Stromal cell of bone marrow (primary cell): ENCODE results near the gene CD300LF.

Source experiments
- DNase-seq: peaks from one replicate; pipeline ENCODE4 v3.0.0-alpha.2; 2012; ENCODE audit warnings: low read depth

CD300LF gene

DNA sequence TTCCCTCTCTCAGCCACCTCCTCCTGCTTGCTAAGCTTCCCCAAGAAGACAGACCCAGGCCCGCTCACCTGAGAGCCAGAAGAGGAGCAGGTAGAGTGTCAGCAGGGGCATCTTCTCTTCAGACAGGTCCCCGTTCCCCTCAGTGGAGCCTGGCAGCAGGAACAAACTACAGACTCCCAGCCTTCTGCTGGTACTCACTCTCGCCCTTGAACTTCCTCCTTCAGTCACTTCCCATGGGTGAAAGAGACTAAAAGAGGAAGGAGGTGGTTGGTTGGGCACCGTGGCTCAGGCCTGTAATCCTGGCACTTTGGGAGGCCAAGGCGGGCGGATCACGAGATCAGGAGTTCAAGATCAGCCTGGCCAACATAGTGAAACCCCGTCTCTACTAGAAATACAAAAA, at the start of gene CD300LF:
Gene CD300LF (minus strand): TSS at position 168 of the 400 bp plus-strand sequence. CDS start 57 bp downstream, at position 111.
- no peak for DNase-seq

DNA sequence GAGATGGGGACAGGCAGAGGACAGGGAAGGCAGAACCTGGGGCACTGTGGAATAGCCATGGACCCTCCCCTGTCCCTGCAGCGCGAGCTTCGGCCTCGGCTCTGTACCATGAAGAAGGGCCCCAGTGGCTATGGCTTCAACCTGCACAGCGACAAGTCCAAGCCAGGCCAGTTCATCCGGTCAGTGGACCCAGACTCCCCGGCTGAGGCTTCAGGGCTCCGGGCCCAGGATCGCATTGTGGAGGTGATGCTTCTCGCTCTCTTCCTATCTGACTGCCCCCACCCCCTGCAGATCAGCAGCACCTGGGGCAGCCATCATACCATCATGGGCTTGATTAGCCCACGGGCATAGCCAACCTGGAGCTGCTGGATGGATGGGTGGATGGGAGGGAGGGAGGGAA, 49.2 kb upstream of the CD300LF start:
- no peak for DNase-seq

DNA sequence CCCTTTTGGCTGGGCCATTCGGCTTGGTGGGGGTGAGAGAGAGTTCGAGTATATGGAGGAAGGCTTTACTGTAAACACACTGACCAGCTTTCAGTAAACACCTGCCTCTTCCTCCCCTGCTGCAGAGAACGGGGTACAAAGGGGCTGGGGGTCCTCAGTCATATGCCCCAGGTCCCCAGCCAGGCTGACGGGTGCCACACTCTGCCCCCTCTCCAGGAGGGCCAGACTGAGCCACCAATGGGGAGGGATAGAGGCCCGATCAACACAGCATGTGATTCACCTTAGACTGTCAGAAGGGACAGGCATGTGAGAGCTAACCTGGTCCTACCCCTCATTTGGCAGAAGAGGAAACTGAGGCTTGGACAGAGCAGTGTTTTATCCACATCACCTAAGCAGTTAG, 48.7 kb upstream of the CD300LF start:
- DNase-seq, result no peak

DNA sequence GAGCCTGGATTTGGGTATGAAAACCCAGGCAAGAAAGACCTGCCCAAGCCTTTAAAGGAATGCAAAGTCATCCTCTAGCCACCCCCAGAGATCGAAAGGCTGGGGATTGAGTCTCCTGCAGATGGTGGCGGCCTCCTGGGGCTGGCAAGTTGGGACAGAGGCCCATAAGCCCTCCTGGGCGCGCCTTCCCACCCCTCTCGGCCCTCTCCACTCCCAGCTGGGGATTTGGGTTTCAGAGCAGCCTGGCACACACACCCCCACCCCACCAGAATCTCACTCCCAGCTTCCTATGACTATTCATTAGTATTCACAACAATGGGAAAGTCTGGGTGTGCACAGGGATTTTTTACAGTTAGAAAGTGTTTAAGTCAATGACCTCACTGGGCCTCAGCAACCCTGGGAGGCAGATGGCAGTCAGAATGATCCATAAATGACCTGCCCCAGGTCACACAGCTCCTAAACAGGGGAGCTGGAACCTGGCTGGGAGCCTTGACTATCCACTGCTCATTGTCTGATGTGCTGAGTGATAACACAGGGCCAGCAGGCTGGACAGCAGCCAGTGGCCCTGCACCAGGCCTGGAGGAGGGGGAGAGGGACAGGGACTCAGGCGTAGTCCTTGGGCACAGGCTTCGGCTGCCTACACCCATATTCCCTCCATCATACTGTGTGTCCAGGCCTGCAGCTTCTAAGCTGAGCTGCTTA, 47.8 kb upstream of the CD300LF start:
- no peak for DNase-seq

DNA sequence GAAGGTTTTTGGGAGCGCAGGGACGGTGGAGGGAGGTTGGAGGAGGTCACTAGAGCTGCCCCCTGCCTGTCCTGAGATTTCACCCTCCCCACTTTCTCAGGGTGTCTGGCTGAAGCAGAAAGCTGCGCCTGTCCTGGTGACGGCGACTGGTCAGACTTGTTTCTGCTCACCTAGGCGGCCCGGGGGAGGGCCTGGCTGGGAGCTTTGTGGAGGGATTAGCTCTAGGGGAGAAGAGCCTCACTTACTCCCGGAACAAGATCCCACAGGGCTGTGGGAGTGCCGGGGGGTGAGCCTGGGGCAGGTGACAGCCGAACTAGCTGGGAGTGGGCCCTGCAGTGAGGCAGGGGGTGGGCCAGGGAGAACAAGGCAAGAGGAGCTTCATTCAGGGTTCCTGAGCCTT, 47.2 kb upstream of the CD300LF start:
- no peak for DNase-seq

DNA sequence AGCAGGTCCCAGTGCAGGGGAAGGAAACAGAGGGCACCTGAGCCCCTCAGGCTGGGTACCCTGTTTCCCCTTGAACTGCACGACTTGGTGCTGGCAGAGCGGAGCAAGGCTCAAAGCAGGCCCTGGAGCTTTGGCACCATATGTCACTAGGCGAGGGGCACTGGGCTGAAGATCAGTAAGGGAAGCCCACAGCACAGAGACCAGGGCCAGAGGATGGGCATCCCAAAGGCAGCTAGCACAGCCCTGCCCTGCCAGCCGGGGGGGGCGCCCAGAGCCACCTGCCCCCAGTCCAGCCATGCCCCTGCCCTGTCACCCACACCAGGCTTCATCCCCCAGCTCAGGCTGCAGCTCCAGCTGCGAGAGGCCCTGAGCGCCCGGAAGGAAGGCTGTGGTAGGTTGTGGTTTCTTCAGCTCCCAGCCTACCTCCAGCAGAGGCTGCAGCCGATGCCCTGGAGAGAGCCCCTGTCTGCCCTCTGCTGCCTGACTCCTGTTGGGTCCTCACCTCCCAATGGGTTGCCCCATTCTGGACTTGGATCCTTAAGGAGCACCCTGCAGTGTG, 46.6 kb upstream of the CD300LF start:
- no peak for DNase-seq

DNA sequence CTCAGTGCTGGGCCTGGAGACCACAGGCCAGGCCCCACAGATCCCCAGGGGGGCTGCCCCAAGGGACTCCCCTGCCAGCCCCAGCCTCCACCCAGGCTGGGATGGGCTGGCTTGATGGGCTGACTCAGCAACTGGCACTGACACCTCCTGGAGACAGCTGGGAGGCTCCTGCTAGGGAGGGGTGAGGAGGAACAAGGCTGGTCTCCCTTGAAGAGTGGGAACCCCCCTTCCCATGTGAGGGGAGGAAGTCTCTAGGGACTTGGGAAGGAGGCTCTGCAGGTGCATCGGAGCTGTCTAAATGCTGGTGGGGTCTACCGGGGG, 46.1 kb upstream of the CD300LF start:
- DNase-seq, result no peak

DNA sequence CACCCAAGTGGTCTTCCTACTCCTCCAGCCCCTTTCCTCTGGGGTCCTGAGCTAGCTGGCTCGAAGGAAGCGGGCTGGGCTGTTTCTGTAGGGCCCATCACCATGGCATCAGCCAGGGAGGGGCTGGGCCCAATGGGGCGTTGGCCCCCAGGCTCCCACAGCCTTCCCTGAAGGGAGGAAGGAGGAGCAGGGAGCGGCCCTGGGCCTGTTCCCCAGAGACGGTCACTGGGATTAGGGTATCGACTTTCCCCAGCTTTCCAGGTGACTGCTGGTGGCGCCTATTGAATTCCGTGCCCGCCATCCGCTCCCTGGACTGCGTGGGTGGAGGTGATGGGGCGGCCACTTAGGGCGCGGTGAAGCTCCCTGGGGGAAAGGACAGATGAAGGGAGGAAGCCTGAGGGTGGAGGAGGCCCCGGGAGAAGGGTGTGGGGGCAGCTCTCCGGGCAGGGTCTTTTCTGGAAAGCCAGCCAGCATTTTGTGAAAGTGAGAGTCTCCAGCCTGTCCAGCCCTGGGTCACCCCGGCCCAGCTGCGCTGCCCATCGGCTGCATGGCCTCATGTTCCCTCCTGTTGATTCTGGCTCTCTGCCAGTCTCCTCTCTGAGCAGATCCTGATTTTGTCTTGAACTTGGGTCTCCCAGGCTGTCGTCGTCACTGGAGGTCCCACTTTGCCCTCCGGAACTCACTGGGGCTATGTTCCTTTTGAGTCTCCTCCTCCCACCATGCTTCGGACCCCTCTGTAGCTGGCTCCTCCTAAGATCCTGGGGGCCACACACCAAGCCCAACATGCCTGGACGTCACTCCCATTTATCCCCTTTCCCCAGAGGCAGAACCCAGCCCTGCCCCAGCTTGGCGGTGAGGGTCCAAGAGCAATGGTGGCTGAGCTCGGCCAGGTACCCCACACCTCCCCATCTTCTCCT, 45.5 kb upstream of the CD300LF start:
- DNase-seq, result no peak

DNA sequence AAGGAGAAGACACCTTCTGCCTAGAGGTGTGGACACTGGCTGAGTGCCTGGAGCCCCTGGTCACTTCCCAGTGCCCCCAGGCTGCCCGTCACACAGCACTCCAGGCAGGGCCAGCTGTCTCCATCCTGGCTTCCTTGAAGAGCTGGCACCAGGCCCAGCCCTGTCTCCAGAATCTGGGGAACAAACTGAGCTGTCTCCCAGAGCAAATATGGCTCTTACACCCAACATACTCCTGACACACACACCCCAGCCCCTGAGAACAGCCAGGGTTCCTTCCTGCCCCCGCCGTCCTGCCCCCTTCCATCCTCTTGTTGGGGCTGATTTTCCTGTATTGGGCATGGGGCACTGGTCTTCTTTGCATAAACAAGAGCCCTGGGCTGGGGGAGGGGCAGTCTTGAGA, 44.8 kb upstream of the CD300LF start:
- DNase-seq, result no peak

DNA sequence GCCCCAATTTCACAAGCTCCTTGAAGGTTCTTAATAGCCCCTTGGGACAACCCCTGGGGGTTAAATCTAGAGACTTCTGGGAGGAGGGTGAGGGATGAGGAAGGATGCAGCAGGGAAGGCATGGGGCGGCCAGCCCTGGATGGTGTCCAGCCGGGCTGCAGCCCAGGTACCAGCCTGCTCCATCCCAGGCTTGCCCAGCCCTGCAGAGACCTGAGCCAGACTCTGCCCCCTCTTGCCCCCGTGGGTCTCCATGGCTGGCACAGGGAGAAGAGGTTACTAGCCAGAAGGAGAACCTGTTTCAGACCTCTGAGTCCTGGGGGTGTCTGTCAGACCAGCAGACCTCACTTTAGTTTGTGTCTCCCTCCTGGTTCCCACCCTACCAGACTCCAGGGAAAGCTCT, 44.2 kb upstream of the CD300LF start:
- no peak for DNase-seq

DNA sequence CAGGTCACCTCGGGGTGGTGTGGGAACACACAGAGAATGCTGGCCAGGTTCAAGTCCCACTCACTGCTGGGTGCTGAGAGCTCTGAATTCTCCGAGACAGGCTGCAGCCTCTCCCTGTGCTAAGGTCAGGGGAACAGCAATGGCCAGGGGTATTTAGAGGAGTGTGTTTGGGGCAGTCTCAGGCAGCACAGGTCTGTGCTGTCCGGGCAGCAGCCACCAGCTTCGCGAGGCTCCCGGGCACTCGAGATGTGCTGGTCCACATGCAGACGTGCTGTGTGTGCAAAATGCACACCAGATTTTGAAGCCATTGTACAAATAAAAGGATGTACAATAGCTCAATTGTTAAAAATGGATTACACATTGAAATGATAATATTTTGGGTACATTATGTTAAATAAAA, 42.8 kb upstream of the CD300LF start:
- no peak for DNase-seq

DNA sequence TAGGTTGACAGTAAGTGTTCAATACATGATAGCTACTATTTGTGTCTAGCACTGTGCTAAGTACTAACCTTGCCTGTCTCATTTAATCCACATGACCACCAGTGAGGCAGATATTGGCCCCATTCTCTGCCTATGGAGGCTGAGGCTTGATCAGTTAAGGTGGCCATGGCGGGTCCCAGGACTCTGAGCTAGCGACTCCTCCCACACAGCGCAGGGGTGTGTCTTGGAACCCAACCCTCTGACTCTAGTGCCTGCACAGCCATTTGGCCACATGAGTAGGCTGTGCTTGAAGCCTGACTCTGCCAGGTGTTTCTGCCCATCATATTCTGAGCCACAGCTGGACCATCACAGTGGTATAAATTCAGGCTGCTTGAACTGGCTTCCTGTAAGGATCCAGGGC, 42.1 kb upstream of the CD300LF start:
- DNase-seq, result no peak

DNA sequence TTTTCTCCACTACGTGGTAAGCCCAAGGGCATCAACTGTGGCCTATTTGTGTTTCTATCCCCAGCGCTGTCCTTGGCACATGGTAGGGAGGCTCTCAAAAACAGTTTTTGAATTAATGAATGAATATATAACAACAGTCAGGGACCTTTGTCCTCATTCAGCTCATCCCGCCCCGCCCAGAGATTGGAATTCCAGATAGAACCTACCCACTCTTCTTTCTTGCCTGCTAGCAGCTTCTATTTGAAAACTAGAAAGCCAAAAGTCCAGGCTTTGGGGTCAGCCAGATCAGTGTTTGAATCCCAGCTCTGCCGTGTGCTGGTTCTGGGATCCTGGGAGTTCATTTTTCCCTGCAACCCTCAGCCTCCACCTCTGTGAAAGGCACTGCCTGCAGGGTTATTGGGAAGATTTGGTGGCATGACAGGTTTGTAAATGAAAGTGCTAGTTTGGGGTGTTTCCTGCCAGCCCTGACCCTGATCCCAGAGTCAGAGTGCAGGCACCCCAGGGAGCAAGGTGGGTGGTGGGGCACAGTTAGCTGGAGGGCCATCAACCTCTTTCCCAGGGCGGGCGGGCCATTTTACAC, 40.2 kb upstream of the CD300LF start:
- DNase-seq, result no peak

DNA sequence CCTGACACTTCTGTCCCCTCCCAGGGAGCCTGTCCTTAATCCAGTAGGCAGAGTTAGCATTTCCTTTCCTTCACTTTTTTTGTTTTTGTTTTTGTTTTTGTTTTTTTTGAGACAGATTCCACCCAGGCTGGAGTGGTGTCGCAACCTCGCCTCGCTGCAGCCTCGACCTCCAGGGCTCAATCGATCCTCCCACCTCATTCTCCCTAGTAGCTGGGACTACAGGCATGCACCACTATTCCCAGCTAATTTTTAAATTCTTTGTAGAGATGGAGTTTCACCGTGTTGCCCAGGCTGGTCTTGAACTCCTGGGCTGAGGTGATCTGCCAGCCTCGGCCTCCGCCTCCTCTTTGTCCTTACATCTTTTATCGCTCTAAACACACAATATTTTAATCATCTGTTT, 39.7 kb upstream of the CD300LF start:
- no peak for DNase-seq

DNA sequence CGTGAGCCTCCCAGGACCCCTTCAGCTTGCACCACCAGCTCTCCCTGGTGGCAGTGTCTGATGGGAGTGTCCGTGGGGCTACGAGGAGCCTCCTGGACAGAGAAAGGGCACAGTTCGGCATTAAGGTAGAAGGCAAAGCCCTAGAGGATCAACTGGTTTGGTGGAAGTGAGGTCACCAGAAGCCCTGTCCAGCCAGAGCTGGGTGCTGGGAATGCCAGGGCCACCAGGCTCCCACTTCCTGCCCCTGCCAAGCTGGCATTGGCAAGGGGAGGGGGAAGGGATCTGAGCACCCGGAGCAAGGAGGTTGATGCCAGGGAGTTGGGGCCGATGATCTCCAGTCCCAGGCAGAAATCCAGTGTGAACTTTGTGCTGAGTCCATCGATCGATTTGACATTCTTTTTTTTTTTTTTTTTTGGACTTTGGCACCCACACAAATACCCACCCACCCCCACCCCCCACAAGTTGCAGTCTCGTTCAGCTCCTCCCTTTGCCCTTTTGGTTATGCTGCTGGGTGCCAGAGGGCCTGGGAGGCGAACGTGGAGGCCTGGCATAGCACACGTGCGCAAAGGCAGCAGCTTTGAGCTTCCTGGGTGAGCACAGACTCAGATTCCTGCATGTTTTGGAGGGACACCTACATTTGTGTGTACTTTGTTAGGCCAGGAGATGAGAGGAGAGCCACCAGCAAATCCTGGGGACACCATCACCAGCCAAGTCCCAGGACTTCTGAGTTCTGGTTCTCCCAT, 37.8 kb upstream of the CD300LF start:
- no peak for DNase-seq

DNA sequence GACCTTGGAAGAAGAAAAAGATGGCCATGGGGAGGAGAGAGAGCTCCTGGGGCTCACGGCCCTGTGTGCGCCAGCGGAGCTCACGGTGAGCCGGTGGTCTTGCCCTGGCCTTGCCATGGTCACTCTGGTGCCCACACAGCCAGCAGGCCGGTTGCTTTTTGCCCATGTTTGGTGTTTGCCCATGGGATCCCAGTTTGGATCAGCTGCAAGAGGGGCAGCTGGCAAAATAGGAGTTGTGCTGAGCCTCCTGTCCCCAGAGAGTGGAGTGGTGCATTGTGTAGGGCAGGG, 37.3 kb upstream of the CD300LF start:
- DNase-seq, result no peak

DNA sequence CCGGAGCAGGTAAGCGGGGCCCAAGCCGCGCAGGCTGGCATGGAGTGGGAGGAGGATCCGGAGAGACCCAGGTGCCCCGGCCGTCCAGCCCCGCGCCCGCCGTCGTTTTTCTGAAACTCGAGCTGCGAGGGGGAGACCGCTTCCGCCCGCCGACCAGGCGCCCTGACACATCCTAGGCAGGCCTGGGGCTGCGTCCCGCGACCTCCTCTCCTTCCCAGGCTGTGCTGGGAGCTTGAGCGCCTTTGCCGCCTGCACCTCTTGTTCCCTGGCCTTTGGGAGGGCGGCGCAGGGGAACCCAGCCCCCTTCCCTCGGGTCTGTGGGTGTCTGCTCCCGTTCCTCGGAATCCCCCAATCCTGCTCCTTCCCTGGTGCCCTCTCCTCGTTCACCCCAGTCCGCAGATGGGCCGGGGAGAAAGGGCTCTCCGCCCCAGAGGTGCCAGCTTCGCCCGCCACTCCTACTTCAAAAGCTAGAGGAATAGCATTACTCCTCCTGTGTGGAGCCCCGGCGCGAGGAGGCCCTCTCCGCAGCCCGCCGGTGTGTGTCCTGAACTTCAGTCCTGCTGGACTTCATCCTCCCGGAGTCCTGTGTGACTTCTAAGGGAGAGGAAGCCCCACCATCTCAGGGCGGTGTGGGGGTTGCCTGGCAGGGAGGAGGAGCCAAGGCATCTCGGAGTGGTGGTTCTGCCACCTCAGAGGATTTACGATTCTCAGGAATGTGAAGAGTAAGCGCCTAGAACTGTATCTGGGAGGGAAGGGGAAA, 36.7 kb upstream of the CD300LF start:
- DNase-seq, result no peak

DNA sequence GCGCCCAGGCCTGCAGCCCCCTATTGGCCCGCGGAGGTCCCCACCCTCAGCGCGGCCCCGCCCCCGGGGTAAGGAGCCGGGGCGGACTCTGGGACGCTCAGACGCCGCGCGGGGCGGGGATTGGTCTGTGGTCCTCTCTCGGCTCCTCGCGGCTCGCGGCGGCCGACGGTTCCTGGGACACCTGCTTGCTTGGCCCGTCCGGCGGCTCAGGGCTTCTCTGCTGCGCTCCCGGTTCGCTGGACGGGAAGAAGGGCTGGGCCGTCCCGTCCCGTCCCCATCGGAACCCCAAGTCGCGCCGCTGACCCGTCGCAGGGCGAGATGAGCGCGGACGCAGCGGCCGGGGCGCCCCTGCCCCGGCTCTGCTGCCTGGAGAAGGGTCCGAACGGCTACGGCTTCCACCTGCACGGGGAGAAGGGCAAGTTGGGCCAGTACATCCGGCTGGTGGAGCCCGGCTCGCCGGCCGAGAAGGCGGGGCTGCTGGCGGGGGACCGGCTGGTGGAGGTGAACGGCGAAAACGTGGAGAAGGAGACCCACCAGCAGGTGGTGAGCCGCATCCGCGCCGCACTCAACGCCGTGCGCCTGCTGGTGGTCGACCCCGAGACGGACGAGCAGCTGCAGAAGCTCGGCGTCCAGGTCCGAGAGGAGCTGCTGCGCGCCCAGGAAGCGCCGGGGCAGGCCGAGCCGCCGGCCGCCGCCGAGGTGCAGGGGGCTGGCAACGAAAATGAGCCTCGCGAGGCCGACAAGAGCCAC, 36.0 kb upstream of the CD300LF start, which contains the start of gene NHERF1:
Gene NHERF1 (plus strand): TSS at position 100 of the 750 bp plus-strand sequence. CDS start 219 bp downstream, at position 319.
- DNase-seq, result peak; percentile 88

DNA sequence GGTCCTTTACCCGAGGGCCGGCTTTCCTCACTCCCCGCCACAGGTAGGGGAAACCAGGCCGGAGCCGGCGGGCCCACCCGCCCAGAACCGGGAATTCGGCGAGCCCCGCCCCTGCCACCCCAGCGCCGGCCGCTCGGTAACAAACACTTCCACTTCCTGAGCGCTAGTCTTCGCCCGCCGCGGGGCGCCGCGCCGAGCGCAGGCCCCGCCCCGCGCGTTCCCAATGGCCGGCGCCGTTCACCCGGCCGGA, 35.5 kb upstream of the CD300LF start:
- no peak for DNase-seq

DNA sequence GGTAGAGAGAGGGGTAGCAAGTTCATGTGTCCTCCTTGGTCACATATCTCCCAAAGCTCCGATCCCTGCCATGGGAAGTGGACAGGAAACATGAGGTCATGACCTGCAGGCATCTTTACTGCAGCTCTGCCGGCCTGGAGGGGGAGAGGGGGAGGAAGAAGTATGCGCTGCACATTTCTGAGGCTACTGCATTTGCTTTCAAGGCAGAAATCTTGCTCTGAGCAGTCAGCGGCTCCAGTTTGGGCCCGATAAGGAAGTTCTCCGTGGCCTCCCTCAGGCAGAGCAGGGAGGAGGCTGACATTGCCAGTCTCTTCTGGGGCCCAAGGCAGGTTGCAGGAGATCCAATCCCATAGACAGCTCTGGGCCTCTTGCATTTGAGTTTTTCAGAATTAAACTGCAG, 34.2 kb upstream of the CD300LF start:
- no peak for DNase-seq

DNA sequence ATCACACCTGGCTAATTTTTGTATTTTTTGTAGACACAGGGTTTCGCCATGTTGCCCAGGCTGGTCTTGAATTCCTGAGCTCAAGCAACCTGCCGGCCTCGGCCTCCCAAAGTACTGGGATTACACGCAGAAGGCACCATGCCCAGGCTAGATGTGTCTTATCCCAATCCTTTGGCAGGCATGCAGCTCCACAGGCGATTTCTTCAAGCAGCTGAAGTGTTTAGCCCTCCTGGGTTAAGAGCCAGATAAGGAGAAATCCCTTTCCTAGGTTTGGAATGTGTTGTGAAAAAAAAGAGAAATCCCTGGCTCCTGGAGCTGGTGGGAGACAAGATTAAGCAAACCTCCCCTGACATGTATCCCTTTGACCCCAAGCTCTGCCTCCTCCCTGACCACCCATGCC, 33.7 kb upstream of the CD300LF start:
- no peak for DNase-seq
